ENCODE results near the gene CASP9.
"Not testable (repeated sequence)": the region's sequence is repeated elsewhere in the genome, so short reads cannot be mapped to it uniquely, and the experiment has no call there.

DNA sequence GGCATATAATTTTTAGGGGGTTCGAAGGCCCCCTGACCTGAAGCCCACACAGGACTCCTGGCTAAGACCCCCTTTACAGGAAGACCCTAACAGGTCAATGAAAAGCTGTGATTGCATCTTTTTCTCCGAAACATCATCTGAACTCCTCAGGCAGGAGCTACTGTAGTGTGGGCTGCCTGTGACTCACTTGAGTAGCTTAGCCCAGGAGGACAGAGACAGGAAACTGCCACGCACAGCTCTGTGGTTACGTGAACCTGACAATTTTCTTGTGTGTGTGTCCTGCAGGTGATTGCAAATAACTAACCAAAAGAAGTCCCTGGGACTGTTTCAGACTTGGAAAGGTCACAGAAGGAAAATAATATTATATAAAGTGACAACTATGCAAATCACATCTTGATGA lies 33.0 kb downstream of the CASP9 start:
- TF ChIP-seq, protein P1, sequence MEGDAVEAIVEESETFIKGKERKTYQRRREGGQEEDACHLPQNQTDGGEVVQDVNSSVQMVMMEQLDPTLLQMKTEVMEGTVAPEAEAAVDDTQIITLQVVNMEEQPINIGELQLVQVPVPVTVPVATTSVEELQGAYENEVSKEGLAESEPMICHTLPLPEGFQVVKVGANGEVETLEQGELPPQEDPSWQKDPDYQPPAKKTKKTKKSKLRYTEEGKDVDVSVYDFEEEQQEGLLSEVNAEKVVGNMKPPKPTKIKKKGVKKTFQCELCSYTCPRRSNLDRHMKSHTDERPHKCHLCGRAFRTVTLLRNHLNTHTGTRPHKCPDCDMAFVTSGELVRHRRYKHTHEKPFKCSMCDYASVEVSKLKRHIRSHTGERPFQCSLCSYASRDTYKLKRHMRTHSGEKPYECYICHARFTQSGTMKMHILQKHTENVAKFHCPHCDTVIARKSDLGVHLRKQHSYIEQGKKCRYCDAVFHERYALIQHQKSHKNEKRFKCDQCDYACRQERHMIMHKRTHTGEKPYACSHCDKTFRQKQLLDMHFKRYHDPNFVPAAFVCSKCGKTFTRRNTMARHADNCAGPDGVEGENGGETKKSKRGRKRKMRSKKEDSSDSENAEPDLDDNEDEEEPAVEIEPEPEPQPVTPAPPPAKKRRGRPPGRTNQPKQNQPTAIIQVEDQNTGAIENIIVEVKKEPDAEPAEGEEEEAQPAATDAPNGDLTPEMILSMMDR (IDR thresholded peaks at IDR 0.05), result not testable (repeated sequence)
- not testable (repeated sequence) for TF ChIP-seq POLR2A (IDR thresholded peaks at IDR 0.05)

Data from testis (tissue), 2 donors.